Kidney (tissue), 14 donors: Measurements from ENCODE around the gene VENTX. TPM values are rescaled to one million over a fixed set of nuclear protein-coding genes. Genes with fewer than 3 reads are reported as not detected.

Source experiments
- DNase-seq, 5 donors: peaks; one replicate each; pipeline ENCODE4 v3.0.0-alpha.2; 2013 to 2020
- FAIRE-seq: peaks from 2 replicates; lab custom pipeline; 2012; peaks lifted over from hg19 to GRCh38; lab: Jason Lieb, UNC
- H3K27ac ChIP-seq, 2 donors: one replicate each; pipeline ENCODE4 v1.7.0; 2013; ENCODE audit warnings: low read depth in 2 of 2, low read length in 2 of 2, inconsistent platforms in 1 of 2
- H3K27me3 ChIP-seq: one replicate; pipeline ENCODE4 v1.7.1; 2013; ENCODE audit warnings: low read length, inconsistent platforms; ENCODE audit not compliant: control insufficient read depth, insufficient read depth
- H3K36me3 ChIP-seq, 3 donors: one replicate each; pipeline versions ENCODE4 v1.7.0 to v1.7.1; 2013; ENCODE audit warnings: low read length in 3 of 3, control low read depth in 1 of 3, inconsistent platforms in 1 of 3; ENCODE audit not compliant: insufficient read depth in 3 of 3, control insufficient read depth in 2 of 3
- H3K4me1 ChIP-seq, 3 donors: one replicate each; pipeline versions ENCODE4 v1.7.0 to v1.7.1; 2013; ENCODE audit warnings: low read length in 3 of 3, inconsistent platforms in 1 of 3, low read depth in 1 of 3; ENCODE audit not compliant: control insufficient read depth in 2 of 3, insufficient read depth in 2 of 3
- H3K4me3 ChIP-seq, 3 donors: one replicate each; pipeline versions ENCODE4 v1.7.0 to v1.8.1; 2013; ENCODE audit warnings: low read length in 3 of 3, control low read depth in 1 of 3, inconsistent platforms in 1 of 3
- H3K9ac ChIP-seq, 3 donors: one replicate each; pipeline versions ENCODE4 v1.7.0 to v1.7.1; 2013; ENCODE audit warnings: low read length in 3 of 3, control low read depth in 1 of 3, inconsistent platforms in 1 of 3
- H3K9me3 ChIP-seq, 3 donors: one replicate each; pipeline versions ENCODE4 v1.7.0 to v1.7.1; 2013; ENCODE audit warnings: low read length in 3 of 3, control low read depth in 1 of 3, inconsistent platforms in 1 of 3; ENCODE audit not compliant: control insufficient read depth in 2 of 3, insufficient read depth in 1 of 3
- CTCF ChIP-seq: IDR thresholded peaks from 3 replicates; pipeline ENCODE4 v1.5.1; 2012; ENCODE audit warnings: mild to moderate bottlenecking, moderate library complexity, borderline replicate concordance; ENCODE audit not compliant: insufficient read depth; ENCODE audit errors: extremely low read depth
- intact Hi-C: fragments of 100-400 bp; cut with DNase I; formaldehyde crosslinking; loops from one replicate; pipeline ENCODE4 v1.11.1; 2022
- polyA plus RNA-seq: library from polyadenylated mRNA; stranded (reverse); fragments of 350-450 nt; fragmentation: Illumina TruSeq; extraction: RNeasy Lipid Tissue Mini Kit (QIAGEN cat#74804); gene quantifications from one replicate; pipeline ENCODE4 v1.2.3, GENCODE V29; 2014; ENCODE audit warnings: low read depth, low replicate concordance; ENCODE audit not compliant: insufficient read depth
- total RNA-seq: library from RNA; stranded (reverse); fragmentation: NEBNext Ultra II Directional; extraction: Animal tissue kit (Norgen Biotek cat#: 25700); gene quantifications from one replicate; pipeline ENCODE4 v1.2.1, GENCODE V29; 2021
- donor health status: control.
- donor health status: control.
- donor health status: control.
- donor health status: control.
- donor health status: control.
- donor health status: DM: yes; HTN: yes; CAD: no.
- donor health status: Normal renal cell carcinoma (clear cell type).

VENTX gene
- total and polyA plus RNA-seq, 2 donors from 2014 or later: 0.39 to 3.3 TPM

DNA sequence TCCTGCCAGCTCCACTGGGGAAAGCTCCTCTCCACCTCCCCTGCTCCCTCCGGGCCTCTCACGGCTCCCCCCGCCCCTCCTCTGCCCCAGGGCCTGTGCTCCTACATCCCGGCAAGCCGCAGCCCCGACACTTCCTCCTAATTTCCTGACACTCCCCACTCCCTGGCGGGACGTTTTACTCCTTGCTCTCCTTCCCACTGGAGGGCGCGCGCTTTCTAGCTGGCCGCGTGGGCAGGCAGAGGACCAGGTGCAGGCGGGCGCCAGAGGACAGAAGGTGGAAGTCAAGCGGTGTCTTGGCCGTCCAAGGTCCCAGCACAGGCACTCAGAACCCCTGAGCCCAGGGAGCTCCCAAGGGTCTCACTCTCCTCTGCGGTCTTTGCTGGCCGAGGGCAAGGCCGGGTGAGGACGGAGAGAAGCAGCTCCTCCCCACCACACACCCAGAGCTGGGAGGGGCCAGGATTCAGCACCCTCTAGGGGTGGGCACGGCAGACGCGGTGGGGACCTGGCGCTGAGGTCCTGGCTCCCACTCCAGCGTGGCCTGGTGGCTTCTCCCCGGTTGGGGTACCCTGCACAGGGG, 19.9 kb downstream of the VENTX start:
- peak; percentile 53 for TF ChIP-seq CTCF
- Histone ChIP-seq H3K9ac (no peak overlapping the region), H3K4me3 (no peak overlapping the region), H3K9me3 (no peaks in the 10 kb centered on the region), H3K27ac (no peak overlapping the region), H3K27me3 (no peaks in the 10 kb centered on the region), H3K36me3 (no peaks in the 10 kb centered on the region), H3K4me1 (peaks cover 0 to 13% (median 0%) of the 10 kb centered on the region in 3 donors)
- FAIRE-seq (no peak), DNase-seq (peak in 3 of 5 donors; percentile 74 to 90 (median 75))
- intact Hi-C loops: no loop called here

DNA sequence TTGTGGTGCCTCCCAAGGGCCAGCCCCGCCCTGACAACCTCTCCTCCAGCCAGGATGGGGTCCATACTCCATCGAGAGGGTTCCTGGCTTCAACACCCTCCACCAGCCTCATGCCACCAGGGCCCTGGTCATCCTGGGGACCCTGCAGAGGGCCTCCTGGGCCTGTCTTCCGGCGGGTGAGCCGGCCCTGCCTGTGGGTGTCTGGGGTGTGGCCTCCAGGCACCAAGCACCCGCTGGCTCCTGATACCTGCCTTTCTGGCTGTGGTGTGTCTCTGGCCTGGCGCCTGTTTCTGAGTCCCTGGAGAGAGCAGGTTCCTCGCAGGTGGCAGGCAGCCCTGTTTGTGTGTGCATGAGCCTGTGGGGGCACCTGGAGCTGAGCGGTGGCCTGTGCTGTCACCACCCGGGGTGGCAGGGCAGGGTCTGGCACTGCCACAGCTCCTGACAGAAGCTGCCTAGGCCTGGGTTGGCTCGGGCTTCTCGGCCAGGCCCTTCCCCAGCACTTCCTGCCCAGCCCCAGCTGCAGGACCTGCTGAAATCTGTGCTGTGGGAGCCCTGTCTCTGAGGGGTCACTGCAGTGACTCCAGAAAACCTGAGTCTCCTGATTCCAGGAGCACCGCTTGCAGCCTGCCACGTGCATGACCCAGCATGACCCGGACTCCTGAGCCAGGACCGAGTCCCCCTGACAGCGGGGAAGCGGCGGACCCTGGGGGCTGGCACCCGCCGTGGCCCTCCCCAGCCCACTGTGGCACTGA, 20.6 kb downstream of the VENTX start:
- H3K4me3 ChIP-seq: no peak overlapping the region
- no peak overlapping the region for H3K9ac ChIP-seq
- no peak overlapping the region for H3K27ac ChIP-seq
- FAIRE-seq: no peak
- no peaks in the 10 kb centered on the region for H3K27me3 ChIP-seq
- H3K9me3 ChIP-seq: no peaks in the 10 kb centered on the region
- DNase-seq: no peak
- H3K36me3 ChIP-seq: no peaks in the 10 kb centered on the region
- no peak for TF ChIP-seq CTCF
- intact Hi-C loops: no loop called here
- H3K4me1 ChIP-seq: peaks cover 0 to 16% (median 0%) of the 10 kb centered on the region in 3 donors

GRCh38 chr10:133258818-133259601, 21.4 kb downstream of the VENTX start:
- FAIRE-seq (no peak), DNase-seq (peak in 1 of 5 donors; percentile 88)
- no peaks in the 10 kb centered on the region for H3K27me3 ChIP-seq
- no peaks in the 10 kb centered on the region for H3K36me3 ChIP-seq
- H3K9ac ChIP-seq: no peak overlapping the region
- TF ChIP-seq CTCF: no peak
- H3K27ac ChIP-seq: no peak overlapping the region
- H3K9me3 ChIP-seq: no peaks in the 10 kb centered on the region
- H3K4me1 ChIP-seq: peaks cover 0 to 16% (median 0%) of the 10 kb centered on the region in 3 donors
- H3K4me3 ChIP-seq: no peak overlapping the region
- intact Hi-C loops: no loop called here
